Left lung (tissue), 14 donors: ENCODE results near the gene MSH4. TPM values are rescaled to one million over a fixed set of nuclear protein-coding genes. Genes with fewer than 3 reads are reported as not detected.
"Not testable (repeated sequence)": the region's sequence is repeated elsewhere in the genome, so short reads cannot be mapped to it uniquely, and the experiment has no call there.

Experiments used
- ATAC-seq: fragments of 200-7000 bp; cut with Tn5 transposase; one replicate; pipeline ENCODE4 v1.9.1; 2020; ENCODE audit warnings: moderate library complexity
- DNase-seq, 4 donors: peaks; one replicate each; pipeline ENCODE4 v3.0.0-alpha.2; 2013 to 2020
- H3K27ac ChIP-seq, 2 donors: fragments of 200-600 bp; sonication (generic) in 1 of 2; one replicate each; pipeline versions ENCODE4 v1.5.0 to v1.8.0; 2020 to 2021
- H3K27me3 ChIP-seq, 2 donors: fragments of 200-600 bp; sonication (generic) in 1 of 2; one replicate each; pipeline versions ENCODE4 v1.5.0 to v1.8.0; 2020 to 2021
- H3K36me3 ChIP-seq, 2 donors: fragments of 200-600 bp; sonication (generic) in 1 of 2; one replicate each; pipeline versions ENCODE4 v1.5.0 to v1.8.0; 2020 to 2021
- H3K4me1 ChIP-seq, 2 donors: fragments of 200-600 bp; one replicate each; pipeline ENCODE4 v1.8.0; 2021
- H3K4me3 ChIP-seq, 2 donors: fragments of 200-600 bp; sonication (generic) in 1 of 2; one replicate each; pipeline versions ENCODE4 v1.5.0 to v1.8.0; 2020 to 2021; ENCODE audit warnings: mild to moderate bottlenecking in 1 of 2
- H3K9me3 ChIP-seq, 2 donors: fragments of 200-600 bp; sonication (generic) in 1 of 2; one replicate each; pipeline versions ENCODE4 v1.5.0 to v1.8.0; 2020 to 2021
- CTCF ChIP-seq, 2 donors: fragments of 200-600 bp; sonication (generic) in 1 of 2; IDR thresholded peaks; one replicate each; pipeline versions ENCODE4 v1.5.0 to v1.8.0; 2021; ENCODE audit warnings: antibody characterized with exemption in 2 of 2
- intact Hi-C, 2 donors: fragments of 100-400 bp; cut with DNase I; formaldehyde crosslinking; loops; one replicate each; pipeline versions ENCODE4 v1.11.2 to v1.14.2; 2022
- long read RNA-seq, 12 donors: library from polyadenylated mRNA in 2 of 12; unstranded in 2 of 12; transcript quantifications; one replicate each; pipeline ENCODE4 v2.0.0 and lab custom pipeline, GENCODE V29; 2019 to 2026
- polyA plus RNA-seq, 6 donors: library from polyadenylated mRNA; unstranded; fragments of 120-200 nt; gene quantifications; one replicate each; pipeline ENCODE4 v1.2.1, GENCODE V29; 2013; ENCODE audit not compliant: insufficient read length in 6 of 6
- total RNA-seq, 2 donors: library from RNA; stranded (reverse); fragmentation: NEBNext Ultra II Directional; extraction: Animal tissue kit (Norgen Biotek cat#: 25700); gene quantifications; one replicate each; pipeline ENCODE4 v1.2.1, GENCODE V29; 2021
- donor health status: DM: no; HTN: yes; CAD: no.
- donor health status: DM: no; HTN: no; CAD: no.

MSH4 gene
- total RNA-seq (under 1 TPM; 0.47 to 0.94 TPM), polyA plus RNA-seq (under 1 TPM; 0.24 to 0.66 (median 0.39) TPM)
- long read RNA-seq, donor 1, result 0 reads
- long read RNA-seq, donor 2, result 0 reads
- long read RNA-seq, donor 3, result 0 reads
- long read RNA-seq, donor 4, result 0 reads
- long read RNA-seq, donor 5, result 0 reads
- long read RNA-seq, donor 6, result 0 reads
- long read RNA-seq, donor 7, result 0 reads
- long read RNA-seq, donor 8, result 0 reads
- long read RNA-seq, donor 9, result 0 reads
- long read RNA-seq, donor 10, result 0 reads
- long read RNA-seq, donor 11, result 0 reads
- long read RNA-seq, donor 12, result 0 reads

DNA sequence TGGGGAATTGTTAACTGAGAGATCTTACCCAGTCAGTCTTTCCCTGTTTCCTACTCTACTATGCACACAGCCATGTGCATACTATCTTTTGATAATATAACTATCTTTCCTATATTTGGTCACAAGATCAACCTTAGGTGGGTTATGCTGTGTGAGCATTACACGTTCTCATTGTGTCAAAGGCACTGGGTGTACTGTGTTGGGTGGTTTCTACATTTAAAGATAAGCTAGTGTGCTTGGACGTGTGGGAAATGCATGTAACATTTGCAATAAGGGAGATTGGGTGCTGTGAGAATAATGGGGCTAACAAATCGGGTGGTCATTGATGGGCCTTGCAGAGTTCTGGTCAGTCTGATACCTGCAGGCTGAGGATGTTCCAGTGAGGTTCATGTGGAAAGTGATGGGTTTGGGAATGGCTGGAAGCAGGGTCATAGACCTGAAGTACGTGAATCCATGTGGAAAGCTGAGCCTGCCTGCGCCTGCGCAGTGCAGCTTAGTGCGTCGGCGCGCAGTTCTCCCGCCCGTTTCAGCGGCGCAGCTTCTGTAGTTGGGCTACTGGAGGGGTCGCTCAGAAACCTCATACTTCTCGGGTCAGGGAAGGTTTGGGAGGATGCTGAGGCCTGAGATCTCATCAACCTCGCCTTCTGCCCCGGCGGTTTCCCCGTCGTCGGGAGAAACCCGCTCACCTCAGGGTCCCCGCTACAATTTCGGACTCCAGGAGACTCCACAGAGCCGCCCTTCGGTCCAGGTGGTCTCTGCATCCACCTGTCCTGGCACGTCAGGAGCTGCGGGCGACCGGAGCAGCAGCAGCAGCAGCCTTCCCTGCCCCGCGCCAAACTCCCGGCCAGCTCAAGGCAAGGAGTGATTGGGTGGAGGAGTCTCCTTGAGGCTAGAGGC is at the start of gene MSH4:
MSH4 (plus strand) TSS at position 507 of the 897 bp plus-strand sequence; CDS start at position 611, 104 bp downstream.
- H3K36me3 ChIP-seq, result peaks cover 0 to 71% of the 10 kb centered on the region in 2 donors
- intact Hi-C loops, result no loop called here
- no peaks in the 10 kb centered on the region for H3K9me3 ChIP-seq
- TF ChIP-seq CTCF (IDR thresholded peaks at IDR 0.05), result no peak
- DNase-seq, result peak in 1 of 4 donors; percentile 75
- ATAC-seq, result no peak
- H3K4me3 ChIP-seq, result no peak within 1 kb of the TSS
- H3K27ac ChIP-seq, result no peak within 1 kb of the TSS
- no peaks in the 10 kb centered on the region for H3K27me3 ChIP-seq
- peaks cover 0 to 17% of the 10 kb centered on the region in 2 donors for H3K4me1 ChIP-seq

DNA sequence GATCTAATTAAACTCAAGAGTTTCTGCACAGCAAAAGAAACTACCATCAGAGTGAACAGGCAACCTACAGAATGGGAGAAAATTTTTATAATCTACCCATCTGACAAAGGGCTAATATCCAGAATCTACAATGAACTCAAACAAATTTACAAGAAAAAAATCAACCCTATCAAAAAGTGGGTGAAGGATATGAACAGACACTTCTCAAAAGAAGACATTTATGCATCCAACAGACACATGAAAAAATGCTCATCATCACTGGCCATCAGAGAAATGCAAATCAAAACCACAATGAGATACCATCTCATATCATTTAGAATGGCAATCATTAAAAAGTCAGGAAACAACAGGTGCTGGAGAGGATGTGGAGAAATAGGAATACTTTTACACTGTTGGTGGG is 39.5 kb upstream of the MSH4 start:
- H3K27ac ChIP-seq, H3K4me1 ChIP-seq, H3K4me3 ChIP-seq, H3K9me3 ChIP-seq, H3K27me3 ChIP-seq, ATAC-seq, intact Hi-C loops, DNase-seq: not testable (repeated sequence)
- H3K36me3 ChIP-seq, result peaks cover 0 to 40% of the 10 kb centered on the region in 2 donors

- ATAC-seq, H3K4me3 ChIP-seq, H3K27me3 ChIP-seq, H3K4me1 ChIP-seq, H3K27ac ChIP-seq, H3K9me3 ChIP-seq, DNase-seq, intact Hi-C loops: not testable (repeated sequence)
- H3K36me3 ChIP-seq, result peaks cover 0 to 28% of the 10 kb centered on the region in 2 donors
Measured at GRCh38 chr1:75758543-75758942, 38.1 kb upstream of the MSH4 start.

DNA sequence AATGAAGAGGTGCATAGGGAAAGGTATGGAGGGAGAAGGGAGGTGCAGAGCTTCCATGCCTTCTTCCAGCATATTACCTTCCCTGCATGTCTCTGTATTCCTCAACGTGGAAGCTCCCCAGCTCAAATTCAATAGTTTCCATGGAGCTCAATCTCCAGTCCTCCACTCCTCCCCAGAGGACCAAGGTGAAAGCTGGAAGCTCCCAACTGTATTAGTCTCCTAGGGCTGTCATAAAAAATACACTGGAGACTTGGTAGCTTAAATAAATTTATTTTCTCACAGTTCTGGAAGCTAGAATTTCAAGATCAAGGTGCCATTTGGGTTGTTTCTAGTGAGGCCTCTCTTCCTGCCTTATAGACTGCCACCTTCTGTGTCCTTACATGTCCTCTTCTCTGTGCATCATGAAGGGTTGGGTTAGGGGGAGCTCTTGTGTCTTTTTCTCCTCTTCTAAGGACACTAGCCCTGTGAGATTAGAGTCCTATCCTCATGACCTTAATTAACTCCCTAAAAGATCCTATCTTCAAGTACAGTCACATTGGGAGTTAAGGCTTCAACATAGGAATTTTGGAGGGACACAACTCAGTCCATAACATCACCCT is 32.5 kb upstream of the MSH4 start:
- TF ChIP-seq CTCF (IDR thresholded peaks at IDR 0.05), result no peak
- Histone ChIP-seq H3K4me3 (no peak overlapping the region), H3K4me1 (no peaks in the 10 kb centered on the region), H3K9me3 (no peaks in the 10 kb centered on the region), H3K27ac (no peak overlapping the region), H3K36me3 (no peaks in the 10 kb centered on the region), H3K27me3 (no peaks in the 10 kb centered on the region)
- intact Hi-C loops, result no loop called here
- ATAC-seq (no peak), DNase-seq (no peak)

DNA sequence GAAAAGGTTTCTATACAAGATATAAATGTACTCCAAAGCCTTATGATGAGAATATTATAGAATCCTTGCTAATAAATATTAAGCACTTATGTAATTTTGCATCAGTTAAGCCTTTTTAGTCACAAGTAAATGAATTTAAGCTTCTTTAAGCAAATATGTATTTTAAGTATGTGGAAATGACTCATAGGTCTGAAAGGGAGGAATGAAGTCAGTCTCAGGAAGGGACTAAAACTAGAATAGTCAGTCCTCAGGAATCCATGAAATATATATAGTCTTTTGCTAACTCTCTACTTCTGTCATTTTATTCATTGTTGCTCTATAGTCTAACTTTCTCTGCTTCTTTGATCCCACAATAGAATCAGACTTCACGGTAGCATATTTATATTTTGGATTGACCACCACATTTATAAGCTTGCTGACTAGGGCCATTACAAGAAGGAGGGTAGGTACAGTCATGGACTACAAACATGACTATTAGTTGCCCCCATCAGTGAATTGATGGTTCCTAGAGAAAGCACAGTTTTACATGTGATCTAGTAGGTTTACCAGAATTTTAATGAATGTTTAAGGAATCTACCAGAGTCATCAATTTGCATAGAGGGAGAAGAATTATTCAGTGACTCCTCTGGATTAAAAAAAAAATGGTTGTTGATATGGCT is 30.9 kb upstream of the MSH4 start:
- intact Hi-C loops, result no loop called here
- no peak overlapping the region for H3K27ac ChIP-seq
- peak; percentile 63 for ATAC-seq

More for the DNA sequence above, 30.9 kb upstream of the MSH4 start:
- no peaks in the 10 kb centered on the region for H3K27me3 ChIP-seq
- H3K4me1 ChIP-seq, result no peaks in the 10 kb centered on the region
- no peaks in the 10 kb centered on the region for H3K9me3 ChIP-seq
- H3K36me3 ChIP-seq, result no peaks in the 10 kb centered on the region
- no peak for TF ChIP-seq CTCF (IDR thresholded peaks at IDR 0.05)
- no peak overlapping the region for H3K4me3 ChIP-seq
- no peak for DNase-seq
